ENCODE results near the gene ZNF415.
"Not testable (repeated sequence)": the region's sequence is repeated elsewhere in the genome, so short reads cannot be mapped to it uniquely, and the experiment has no call there.

ZNF415 gene

DNA sequence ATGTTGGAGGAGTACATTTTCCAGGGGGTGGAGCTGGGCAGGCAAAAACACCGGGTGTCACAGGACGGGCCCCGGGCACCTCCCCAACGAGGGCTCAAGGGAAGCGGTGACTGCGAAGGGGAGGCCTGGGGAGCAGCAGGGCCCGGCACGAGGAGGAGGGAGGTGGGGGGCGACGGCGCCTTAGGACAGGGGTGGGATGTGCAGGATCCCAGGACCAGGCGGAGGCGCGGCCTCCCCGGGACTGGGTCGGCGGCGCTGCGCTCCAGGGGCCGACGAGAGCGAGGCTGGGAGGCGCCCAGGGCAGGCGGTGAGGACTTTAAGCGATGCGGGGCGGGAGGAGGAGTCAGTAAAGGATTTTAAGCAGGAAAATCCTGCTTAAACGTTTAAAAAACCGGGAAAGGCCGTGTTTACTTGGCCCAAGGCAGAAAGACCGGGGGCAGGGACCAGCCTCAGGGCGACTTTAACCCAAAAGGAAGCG lies 29.9 kb downstream of the ZNF415 start:
- no peak for DNase-seq (ENCODE audit: low read depth, low spot score)

DNA sequence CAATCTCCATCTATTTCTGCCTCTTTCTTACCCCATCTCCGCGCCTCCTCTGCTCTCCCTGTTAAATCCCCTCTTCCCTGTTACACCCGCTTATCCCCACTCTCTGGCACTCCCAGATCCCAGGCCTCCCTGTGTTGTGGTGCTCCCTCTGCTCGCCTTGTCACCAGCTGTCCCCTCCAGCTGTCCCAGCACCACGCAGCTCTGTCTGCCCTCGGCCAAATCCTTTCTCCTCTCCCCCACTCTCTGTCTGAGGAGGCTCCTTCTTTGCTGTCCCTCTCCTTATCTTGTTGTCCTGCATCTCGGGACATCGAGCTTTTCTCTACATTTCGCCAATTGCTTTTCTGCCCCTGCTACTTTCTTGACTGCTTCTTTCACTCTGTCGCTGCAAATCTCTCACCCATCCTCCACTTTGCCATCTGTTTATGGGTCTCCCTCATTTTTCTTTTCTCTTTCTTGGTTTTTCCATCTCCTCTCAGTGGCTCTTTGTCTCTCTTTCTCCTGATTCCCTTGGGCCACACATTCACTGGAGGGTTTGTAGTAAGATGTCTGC lies 30.4 kb downstream of the ZNF415 start:
- DNase-seq (ENCODE audit: low read depth, low spot score) = no peak

DNA sequence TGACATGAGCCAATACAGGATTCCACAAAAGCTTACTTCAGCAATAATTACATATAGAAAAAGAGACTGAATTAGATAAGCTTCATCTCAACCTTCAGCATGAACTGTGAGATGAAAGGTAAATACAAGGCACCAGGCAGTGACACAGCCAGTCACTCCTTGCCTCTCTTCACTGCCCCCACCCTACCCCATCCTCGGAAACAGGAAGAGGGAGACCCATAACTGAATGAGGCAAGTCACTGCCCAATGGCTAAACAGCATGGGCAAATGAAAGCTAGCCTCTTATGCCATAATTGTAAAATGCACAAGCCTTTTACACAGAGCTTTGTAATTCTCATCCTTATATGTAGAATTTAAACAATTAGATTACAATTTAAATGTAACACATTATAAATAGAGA lies 31.2 kb downstream of the ZNF415 start:
- no peak for DNase-seq (ENCODE audit: low read depth, low spot score)

DNA sequence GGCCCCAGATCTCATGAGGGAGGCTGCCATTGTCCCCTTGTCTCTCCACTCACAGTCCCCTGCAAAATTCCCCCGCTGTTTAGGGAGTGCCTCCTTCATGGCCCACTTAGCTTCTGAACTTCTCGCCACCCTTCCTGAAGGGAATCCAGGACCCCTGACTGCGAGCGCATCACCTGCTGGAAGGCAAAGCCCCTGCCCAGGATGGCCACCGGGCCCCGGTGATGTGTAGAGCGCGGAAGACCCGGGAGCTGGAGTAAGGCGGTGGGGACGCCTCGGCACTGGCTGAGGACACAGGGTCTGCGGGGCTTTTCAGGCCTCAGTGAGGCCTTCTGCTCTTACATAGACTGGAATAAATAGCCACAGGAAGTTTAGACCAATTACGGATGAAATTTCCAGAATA lies 34.1 kb downstream of the ZNF415 start:
- not testable (repeated sequence) for DNase-seq (ENCODE audit: low read depth, low spot score)

DNA sequence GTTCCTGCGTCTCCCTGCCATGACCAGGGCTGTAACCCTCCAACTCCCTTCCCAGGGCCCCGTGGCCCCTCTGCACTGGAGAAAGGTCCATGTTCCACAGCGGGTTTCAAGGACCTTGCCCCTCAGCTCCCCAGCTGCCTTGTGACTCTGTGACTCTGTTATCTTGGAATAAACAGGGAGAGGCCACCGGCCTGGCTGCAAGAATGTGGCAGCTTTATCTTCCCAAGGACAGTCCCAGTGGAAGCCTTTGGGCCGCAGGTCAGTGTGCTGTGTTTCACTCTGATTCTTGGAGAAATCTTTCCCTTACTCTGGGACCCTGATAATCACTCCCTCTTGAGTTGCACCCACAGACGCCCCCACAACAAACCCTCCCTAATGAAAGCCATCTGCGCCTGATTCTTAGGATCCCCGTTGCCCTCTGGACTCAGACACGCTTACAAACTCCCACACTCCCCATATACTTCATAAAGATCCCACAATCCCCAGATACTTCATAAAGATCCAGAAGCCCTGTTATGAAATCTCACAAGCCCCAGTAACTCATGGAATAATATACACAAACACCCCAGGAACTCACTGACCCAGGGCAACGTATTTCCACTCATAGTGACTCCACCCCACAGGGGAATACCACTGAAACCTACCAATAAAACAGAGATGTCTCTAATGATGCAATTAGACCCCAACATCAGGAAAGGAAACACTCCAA lies 35.6 kb downstream of the ZNF415 start:
- not testable (repeated sequence) for DNase-seq (ENCODE audit: low read depth, low spot score)

DNA sequence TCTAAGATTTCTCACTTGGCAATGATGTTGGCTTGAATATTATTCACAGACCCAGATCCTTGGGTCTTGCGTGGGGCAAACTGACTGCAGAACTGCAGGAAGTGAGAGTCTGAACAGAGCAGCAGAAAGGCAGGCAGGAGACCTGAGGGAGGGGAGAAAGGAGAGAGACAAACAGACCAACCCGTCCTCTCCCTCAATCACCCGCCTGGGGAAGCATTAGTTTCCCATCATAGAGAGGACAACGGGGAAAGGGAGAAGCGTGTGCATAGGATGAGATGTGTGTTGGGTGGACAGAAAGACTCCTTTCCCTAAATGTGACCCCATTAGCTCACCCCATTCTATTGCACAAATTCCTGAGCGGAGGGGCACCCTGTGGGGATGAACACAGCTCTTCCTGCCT lies 36.1 kb downstream of the ZNF415 start:
- DNase-seq (ENCODE audit: low read depth, low spot score) = not testable (repeated sequence)

DNA sequence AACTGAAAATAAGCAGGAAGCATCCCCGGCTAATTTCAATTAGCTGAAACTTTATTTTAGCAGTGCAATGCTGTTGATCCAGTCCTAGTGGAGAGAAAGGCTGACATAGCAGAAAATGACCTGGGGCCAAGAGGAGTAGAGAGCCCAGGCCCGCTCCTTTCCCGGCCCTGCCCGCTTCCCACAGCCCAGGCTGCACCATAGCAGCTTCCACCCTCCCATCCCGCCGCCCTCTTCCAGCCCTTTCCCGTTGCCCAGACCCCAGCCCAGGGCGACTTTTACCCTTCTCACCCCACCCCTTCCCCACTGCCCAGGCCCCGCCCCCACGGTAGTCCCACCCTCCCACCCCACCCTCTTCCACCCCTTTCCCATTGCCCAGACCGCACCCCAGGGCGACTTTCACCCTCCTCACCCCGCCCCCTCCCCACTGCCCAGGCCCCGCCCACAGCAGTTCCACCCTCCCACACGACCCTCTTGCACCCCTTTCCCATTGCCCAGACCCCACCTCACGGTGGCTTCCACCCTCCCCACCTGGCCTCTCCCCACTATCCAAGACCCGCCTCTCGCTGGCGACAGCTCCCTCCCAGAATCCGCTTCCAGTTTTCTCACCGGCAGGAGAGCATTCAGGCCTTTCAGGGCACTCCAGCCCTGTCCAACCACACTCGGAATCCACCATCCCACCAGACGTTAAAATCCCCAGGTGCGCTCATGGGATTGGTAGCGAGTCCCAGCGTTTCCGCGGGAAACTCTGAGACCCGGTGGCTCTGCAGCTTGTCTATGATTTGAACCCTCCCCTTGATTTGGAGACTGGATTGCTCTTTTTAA lies 37.7 kb downstream of the ZNF415 start:
- DNase-seq (ENCODE audit: low read depth, low spot score) = no peak

DNA sequence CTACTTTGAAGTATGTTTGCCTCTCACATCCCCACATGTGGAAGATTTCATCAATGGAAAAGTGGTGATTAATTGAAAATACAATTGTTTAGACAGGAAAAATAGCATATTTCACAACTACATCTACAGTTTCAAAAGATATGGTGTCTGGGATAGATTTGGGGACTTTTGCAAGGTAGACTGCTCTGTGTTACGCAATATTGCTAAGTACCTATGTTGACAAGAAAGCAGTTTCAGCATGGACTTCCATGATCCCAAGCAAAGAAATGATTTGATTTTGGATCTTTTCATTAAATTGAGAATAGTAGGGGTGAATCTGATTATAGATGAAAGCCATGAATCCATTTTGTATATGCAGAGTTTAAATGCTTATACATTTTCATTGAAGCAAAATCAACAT lies 40.0 kb downstream of the ZNF415 start:
- DNase-seq (ENCODE audit: low read depth, low spot score) = no peak

DNA sequence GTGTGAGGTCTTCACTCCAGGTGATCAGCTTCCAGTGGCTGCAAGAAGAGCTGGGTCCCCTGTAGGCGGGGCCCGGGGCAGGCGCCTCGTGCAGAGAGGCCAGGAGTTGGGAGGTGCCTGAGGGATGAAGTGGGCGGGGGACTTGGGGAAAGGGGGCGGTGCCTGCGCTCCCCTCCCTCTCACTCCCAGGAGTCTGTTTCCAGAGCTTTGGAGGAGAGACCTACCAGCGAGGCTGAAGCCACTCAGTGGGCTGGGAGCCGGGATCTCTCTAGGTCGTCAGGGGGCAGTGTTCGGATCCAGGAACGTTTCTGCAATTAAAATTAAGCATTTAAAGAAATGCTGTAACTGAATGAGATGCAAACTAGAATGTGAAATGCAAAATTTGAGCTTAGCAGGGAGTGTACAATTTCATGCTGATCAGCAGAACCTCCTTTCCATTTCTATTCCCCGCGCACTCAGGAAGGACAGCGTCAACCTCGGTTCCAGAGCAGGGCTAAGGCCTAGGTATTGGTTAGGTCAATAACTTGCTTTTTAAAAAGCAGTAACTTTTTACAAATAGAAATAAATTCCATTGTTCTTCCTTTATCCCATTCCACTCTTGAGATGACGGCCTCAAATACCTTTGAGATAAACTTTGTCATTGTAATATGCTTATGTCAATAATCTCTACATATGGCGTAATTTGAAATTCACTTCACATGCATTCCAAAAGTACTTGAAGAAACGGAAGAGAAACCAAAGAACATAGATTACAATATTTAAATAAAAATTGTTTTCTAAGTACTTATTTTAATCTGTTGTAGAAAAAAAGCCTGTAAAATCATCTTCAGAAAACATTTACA lies 41.1 kb downstream of the ZNF415 start:
- no peak for DNase-seq (ENCODE audit: low read depth, low spot score)

DNA sequence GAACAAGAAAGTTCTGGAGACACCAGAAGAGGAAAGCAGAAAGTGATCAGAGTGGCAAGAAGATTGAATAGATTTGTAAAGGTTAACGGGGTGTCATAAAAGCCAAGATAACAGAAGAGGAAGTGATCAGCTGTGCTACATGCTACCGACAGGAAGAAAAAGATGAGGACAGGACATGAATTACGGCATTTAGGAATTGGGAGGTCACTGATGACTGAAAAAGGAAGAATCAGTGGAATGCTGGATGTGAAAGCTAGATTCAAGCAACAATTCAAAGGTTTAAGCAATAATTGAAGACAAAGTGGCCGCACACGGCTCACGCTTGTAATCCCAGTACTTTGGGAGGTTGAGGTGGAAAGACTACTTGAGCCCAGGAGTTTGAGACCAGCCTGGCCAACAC lies 44.6 kb downstream of the ZNF415 start:
- no peak for DNase-seq (ENCODE audit: low read depth, low spot score)

DNA sequence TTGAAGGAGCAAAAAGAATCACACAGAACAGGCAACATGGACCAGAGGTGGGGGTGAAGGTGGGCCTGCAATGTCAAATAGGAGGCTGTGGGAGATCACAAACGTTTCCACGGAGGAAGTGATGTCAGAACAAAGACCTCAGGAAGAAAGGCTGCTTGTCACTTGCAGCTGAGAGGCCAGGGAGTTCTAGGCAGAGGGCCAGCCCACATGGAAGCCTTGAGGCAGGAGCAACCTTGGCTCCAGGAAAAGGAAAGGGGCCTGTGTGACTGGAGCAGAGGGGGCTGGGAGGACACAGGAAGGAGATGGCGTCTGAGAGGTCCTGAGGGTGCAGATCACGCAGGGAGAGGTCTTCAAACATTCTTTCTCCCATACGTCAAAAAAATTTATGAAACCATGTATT lies 45.8 kb downstream of the ZNF415 start:
- no peak for DNase-seq (ENCODE audit: low read depth, low spot score)

DNA sequence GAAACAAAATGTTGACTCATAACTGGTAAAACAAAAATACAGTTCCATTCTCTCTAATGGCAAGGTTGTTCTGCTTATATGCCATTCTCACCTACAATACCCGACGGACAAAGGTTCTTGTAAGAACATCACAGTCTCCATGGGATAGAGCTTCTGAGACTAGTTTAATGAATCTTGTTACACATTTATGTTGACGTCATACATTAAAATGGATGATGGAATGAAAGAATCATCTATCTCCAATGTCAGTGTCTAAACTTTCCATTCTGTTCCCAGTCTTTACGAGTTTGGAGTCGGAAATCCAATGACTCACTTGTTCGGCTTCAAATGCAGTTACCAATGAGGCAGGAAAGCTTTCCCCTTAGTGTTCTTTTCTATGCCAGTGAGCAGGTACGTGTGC lies 47.2 kb downstream of the ZNF415 start:
- DNase-seq (ENCODE audit: low read depth, low spot score) = no peak

DNA sequence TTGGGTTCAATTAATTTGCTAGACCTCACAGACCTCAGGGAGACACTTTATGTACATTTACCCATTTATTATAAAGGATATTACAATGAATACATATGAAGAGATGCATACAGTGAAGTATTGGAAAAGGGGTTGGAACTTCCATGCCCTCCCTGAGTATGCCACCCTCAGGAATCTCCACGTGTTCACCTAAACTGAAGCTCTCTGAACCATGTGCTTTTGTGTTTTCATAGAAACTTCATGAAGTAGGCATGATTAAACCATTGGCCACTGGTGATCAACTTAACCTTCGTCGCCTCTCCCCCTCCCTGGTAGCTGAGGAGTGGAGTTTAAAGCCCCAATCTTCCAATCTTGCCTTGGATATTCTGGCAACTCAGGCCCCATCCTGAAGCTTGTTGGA lies 49.8 kb downstream of the ZNF415 start:
- DNase-seq (ENCODE audit: low read depth, low spot score) = no peak

DNA sequence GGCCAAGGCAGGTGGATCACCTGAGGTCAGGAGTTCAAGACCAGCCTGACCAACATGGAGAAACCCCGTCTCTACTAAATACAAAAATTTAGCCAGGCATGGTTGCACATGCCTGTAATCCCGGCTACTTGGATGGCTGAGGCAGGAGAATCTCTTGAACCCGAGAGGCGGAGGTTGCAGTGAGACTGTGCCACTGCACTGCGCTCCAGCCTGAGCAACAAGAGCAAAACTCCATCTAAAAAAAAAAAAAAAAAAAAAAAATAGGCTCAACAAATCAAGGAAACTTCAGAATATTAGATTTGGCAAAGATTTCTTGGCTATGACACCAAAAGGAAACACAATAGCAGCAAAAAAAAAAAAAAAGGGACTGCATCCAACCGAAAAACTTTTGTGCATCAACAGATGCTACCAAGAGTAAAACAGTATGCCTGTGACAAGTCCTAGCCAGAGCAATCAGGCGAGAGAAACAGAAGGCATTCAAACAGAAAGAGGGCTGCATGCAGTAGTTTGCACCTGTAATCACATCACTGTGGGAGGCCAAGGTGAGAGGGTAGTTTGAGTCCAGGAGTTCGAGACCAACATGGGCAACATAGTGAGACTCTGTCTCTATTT lies 53.3 kb downstream of the ZNF415 start:
- no peak for DNase-seq (ENCODE audit: low read depth, low spot score)

DNA sequence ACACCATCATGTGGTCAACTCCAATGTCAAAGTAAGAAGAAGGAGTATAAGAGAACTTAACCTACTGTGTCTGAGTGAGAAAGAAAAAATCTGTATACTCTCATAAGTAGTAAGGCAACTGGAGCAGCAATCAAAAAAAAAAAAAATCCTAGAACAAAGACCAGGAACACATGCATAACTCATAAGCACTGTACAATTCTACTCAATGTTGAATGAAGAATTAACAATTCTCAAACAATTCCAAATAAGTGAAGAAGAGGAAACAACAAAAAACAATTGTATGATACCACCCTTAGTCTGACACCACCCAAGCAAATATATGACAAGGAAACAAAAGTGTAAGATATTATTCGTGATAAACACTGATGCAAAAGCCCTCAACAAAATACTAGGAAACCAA lies 54.0 kb downstream of the ZNF415 start:
- DNase-seq (ENCODE audit: low read depth, low spot score) = no peak

DNA sequence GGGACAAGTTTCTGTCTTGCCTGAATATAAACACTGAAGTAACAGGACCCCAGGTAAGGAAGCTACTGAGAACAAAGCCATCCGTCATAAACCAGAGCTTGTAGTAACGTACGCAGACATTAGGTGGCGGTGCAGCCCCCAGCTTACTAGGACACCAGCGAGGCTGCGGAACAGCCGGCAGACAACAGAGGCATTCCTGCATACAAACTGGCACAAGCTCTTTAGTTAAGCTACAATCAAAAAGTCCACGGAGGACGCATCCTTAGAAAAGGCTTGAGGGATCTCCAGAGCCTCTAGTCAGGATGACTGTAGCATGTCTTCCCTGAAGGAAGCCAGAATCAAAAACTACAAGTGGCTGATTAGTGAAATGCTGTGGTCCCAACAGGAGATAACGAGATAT lies 55.7 kb downstream of the ZNF415 start:
- peak; percentile 9 for DNase-seq (ENCODE audit: low read depth, low spot score)

DNA sequence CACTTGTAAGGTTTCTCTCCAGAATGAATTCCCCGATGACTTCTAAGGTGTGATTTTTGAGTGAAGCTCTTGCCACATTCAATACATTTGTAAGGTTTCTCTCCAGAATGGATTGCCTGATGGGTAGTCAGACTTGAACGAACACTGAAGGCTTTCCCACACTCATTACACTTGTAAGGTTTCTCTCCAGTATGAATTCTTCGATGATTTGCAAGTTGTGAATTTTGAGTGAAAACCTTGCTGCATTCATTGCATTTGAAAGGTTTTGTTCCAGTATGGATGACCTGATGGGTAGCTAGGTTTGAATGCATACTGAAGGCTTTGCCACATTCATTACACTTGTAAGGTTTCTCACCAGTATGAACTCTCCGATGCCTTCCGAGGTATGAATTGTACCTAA lies 63.9 kb downstream of the ZNF415 start:
- DNase-seq (ENCODE audit: low read depth, low spot score) = no peak

DNA sequence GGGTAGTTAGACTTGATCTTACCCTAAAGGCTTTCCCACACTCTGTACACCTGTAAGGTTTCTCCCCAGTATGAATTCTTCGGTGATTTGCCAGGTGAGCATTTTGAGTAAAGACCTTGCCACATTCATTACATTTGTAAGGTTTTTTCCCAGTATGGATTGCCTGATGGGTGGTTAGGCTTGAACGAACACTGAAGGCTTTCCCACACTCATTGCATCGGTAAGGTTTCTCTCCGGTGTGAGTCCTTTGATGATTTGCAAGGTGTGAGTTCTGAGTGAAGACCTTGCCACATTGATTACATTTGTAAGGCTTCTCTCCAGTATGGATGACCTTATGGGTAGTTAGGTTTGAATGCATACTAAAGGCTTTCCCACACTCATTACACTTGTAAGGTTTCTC lies 64.5 kb downstream of the ZNF415 start:
- DNase-seq (ENCODE audit: low read depth, low spot score) = no peak

DNA sequence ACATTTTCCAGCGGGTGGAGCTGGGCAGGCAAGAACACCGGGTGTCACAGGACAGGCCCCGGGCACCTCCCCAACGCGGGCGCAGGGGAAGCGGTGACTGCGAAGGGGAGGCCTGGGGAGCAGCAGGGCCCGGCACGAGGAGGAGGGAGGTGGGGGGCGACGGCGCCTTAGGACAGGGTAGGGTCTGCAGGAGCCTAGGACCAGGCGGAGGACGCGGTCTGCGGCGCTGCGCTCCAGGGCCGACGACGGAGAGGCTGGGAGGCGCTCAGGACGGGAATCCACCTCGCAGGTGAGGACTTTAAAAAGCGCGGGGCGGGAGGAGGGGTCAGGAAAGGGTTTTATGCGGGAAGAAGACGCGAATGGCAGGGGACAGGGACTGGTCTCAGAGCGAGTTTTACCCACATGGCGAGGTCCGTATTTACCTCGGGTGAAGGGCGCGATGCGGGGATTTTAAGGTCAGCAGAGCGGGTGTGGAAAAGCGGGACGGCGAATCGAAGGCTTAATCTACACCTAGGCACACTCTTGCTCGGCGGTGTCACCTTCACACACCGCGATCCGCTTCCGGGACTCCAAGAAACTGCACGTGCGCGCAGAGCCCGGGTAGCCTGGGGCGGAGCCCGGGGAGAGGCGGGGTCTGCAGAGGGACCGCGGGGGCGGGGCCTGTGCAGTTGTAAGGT lies 74.7 kb downstream of the ZNF415 start:
- DNase-seq (ENCODE audit: low read depth, low spot score) = no peak
